Muscle layer of duodenum (tissue), 2 donors: ENCODE results near the gene AKT1.

ENCODE experiments used
- H3K27ac ChIP-seq: one replicate; pipeline ENCODE4 v1.7.0; 2013; ENCODE audit warnings: mild to moderate bottlenecking, low read length
- H3K27me3 ChIP-seq: one replicate; pipeline ENCODE4 v1.7.0; 2013; ENCODE audit warnings: low read depth, mild to moderate bottlenecking, control low read depth, low read length
- H3K36me3 ChIP-seq, 2 donors: one replicate each; pipeline ENCODE4 v1.7.0; 2013; ENCODE audit warnings: low read length in 2 of 2, control low read depth in 1 of 2, mild to moderate bottlenecking in 1 of 2; ENCODE audit not compliant: insufficient read depth in 2 of 2, control insufficient read depth in 1 of 2
- H3K4me1 ChIP-seq, 2 donors: one replicate each; pipeline ENCODE4 v1.7.0; 2013; ENCODE audit warnings: low read length in 2 of 2, mild to moderate bottlenecking in 2 of 2, control low read depth in 1 of 2, moderate library complexity in 1 of 2; ENCODE audit not compliant: insufficient read depth in 2 of 2, control insufficient read depth in 1 of 2
- H3K4me3 ChIP-seq, 2 donors: one replicate each; pipeline ENCODE4 v1.7.0; 2013; ENCODE audit warnings: low read length in 2 of 2, low read depth in 1 of 2, mild to moderate bottlenecking in 1 of 2
- H3K9me3 ChIP-seq, 2 donors: one replicate each; pipeline ENCODE4 v1.7.0; 2013; ENCODE audit warnings: low read length in 2 of 2, control low read depth in 1 of 2, mild to moderate bottlenecking in 1 of 2; ENCODE audit not compliant: control insufficient read depth in 1 of 2
- donor health status: healthy.

Gene AKT1

GRCh38 chr14:104781271-104782077 is 14.1 kb downstream of the AKT1 start:
- Histone ChIP-seq H3K9me3 (no peaks in the 10 kb centered on the region), H3K4me3 (no peak overlapping the region), H3K27ac (no peak overlapping the region), H3K27me3 (no peaks in the 10 kb centered on the region), H3K36me3 (peaks cover 3 to 12% of the 10 kb centered on the region in 2 donors), H3K4me1 (peaks cover 0 to 18% of the 10 kb centered on the region in 2 donors)

- H3K36me3 ChIP-seq, result peaks cover 3 to 13% of the 10 kb centered on the region in 2 donors
Measured at GRCh38 chr14:104780513-104781030, 15.0 kb downstream of the AKT1 start.

GRCh38 chr14:104779776-104780512 is 15.6 kb downstream of the AKT1 start:
- Histone ChIP-seq H3K27me3 (no peaks in the 10 kb centered on the region), H3K4me3 (no peak overlapping the region), H3K9me3 (no peaks in the 10 kb centered on the region), H3K27ac (no peak overlapping the region), H3K36me3 (peaks cover 3 to 20% of the 10 kb centered on the region in 2 donors), H3K4me1 (peaks cover 0 to 12% of the 10 kb centered on the region in 2 donors)

More at GRCh38 chr14:104780513-104781030, 15.0 kb downstream of the AKT1 start:
- Histone ChIP-seq H3K4me1 (peaks cover 0 to 18% of the 10 kb centered on the region in 2 donors), H3K9me3 (no peaks in the 10 kb centered on the region), H3K27me3 (no peaks in the 10 kb centered on the region), H3K27ac (no peak overlapping the region), H3K4me3 (no peak overlapping the region)

- H3K27ac ChIP-seq, result no peak overlapping the region
- no peak overlapping the region for H3K4me3 ChIP-seq
- H3K36me3 ChIP-seq, result peaks cover 3 to 30% of the 10 kb centered on the region in 2 donors
- H3K9me3 ChIP-seq, result no peaks in the 10 kb centered on the region
- H3K27me3 ChIP-seq, result no peaks in the 10 kb centered on the region
- peaks cover 0 to 7% of the 10 kb centered on the region in 2 donors for H3K4me1 ChIP-seq
Measured at GRCh38 chr14:104778694-104779331, 16.7 kb downstream of the AKT1 start.

GRCh38 chr14:104777808-104778249 is 17.7 kb downstream of the AKT1 start:
- Histone ChIP-seq H3K27ac (no peak overlapping the region), H3K36me3 (peaks cover 3 to 38% of the 10 kb centered on the region in 2 donors)

GRCh38 chr14:104776961-104777807 is 18.4 kb downstream of the AKT1 start:
- Histone ChIP-seq H3K27me3 (no peaks in the 10 kb centered on the region), H3K4me1 (peaks cover 0 to 7% of the 10 kb centered on the region in 2 donors), H3K4me3 (no peak overlapping the region), H3K36me3 (peaks cover 7 to 44% of the 10 kb centered on the region in 2 donors), H3K27ac (no peak overlapping the region), H3K9me3 (no peaks in the 10 kb centered on the region)

More at GRCh38 chr14:104777808-104778249, 17.7 kb downstream of the AKT1 start:
- Histone ChIP-seq H3K9me3 (no peaks in the 10 kb centered on the region), H3K4me1 (peaks cover 0 to 7% of the 10 kb centered on the region in 2 donors), H3K4me3 (no peak overlapping the region), H3K27me3 (no peaks in the 10 kb centered on the region)

- Histone ChIP-seq H3K4me1 (peaks cover 0 to 4% of the 10 kb centered on the region in 2 donors), H3K27me3 (no peaks in the 10 kb centered on the region), H3K36me3 (peaks cover 14 to 51% of the 10 kb centered on the region in 2 donors), H3K27ac (no peak overlapping the region), H3K4me3 (no peak overlapping the region), H3K9me3 (no peaks in the 10 kb centered on the region)
Measured at GRCh38 chr14:104776481-104776880, 19.1 kb downstream of the AKT1 start.

GRCh38 chr14:104775073-104775489 is 20.5 kb downstream of the AKT1 start:
- no peak overlapping the region for H3K27ac ChIP-seq
- no peaks in the 10 kb centered on the region for H3K27me3 ChIP-seq
- no peaks in the 10 kb centered on the region for H3K9me3 ChIP-seq
- H3K4me3 ChIP-seq, result no peak overlapping the region
- peaks cover 22 to 65% of the 10 kb centered on the region in 2 donors for H3K36me3 ChIP-seq
- H3K4me1 ChIP-seq, result no peaks in the 10 kb centered on the region

GRCh38 chr14:104774453-104775072 is 21.0 kb downstream of the AKT1 start:
- no peak overlapping the region for H3K27ac ChIP-seq
- no peaks in the 10 kb centered on the region for H3K27me3 ChIP-seq
- H3K36me3 ChIP-seq, result peaks cover 19 to 67% of the 10 kb centered on the region in 2 donors
- H3K4me3 ChIP-seq, result no peak overlapping the region
- no peaks in the 10 kb centered on the region for H3K4me1 ChIP-seq
- no peaks in the 10 kb centered on the region for H3K9me3 ChIP-seq
